ENCODE measurements around the gene ZNF831. TPM values are rescaled to one million over a fixed set of nuclear protein-coding genes. Genes with fewer than 3 reads are reported as not detected.

The ZNF831 gene
- total RNA-seq, 1 experiment from 2014 or later, result 0.04 TPM

GRCh38 chr20:59182401-59183044 is 18.9 kb downstream of the ZNF831 start:
- ChIA-PET POLR2A (no interaction called here), CTCF (interaction anchor here (0.7 to 0.9 kb wide), 2 partner anchors 22 to 25 kb away, joined by 3 to 5 read pairs; no protein-coding TSS in a partner anchor)
- peaks cover 2% of the 10 kb centered on the region for H3K27me3 Mint-ChIP-seq (ENCODE audit: low read depth)
- TF ChIP-seq MYBL2 (CRISPR knock-in tag; IDR thresholded peaks at IDR 0.05) (no peak), GABPB1 (CRISPR knock-in tag; IDR thresholded peaks at IDR 0.05) (no peak), ZNF281 (CRISPR knock-in tag; IDR thresholded peaks at IDR 0.05) (no peak), E2F5 (CRISPR knock-in tag; IDR thresholded peaks at IDR 0.05) (no peak)
- ATAC-seq (no peak), DNase-seq (ENCODE audit: low spot score) (no peak)
- H3K4me1 Mint-ChIP-seq, result no peaks in the 10 kb centered on the region
- H3K36me3 Mint-ChIP-seq, result no peaks in the 10 kb centered on the region
- H3K27ac Mint-ChIP-seq, result no peak overlapping the region
- peaks cover 8% of the 10 kb centered on the region for H3K9me3 Mint-ChIP-seq
- no peak overlapping the region for H3K4me3 Mint-ChIP-seq

GRCh38 chr20:59183751-59184150 is 20.1 kb downstream of the ZNF831 start:
- H3K27me3 Mint-ChIP-seq (ENCODE audit: low read depth), result peaks cover 2% of the 10 kb centered on the region; the same call in 1 of the 2 replicates
- no peaks in the 10 kb centered on the region for H3K36me3 Mint-ChIP-seq
- ATAC-seq, result no peak
- H3K4me1 Mint-ChIP-seq, result no peaks in the 10 kb centered on the region
- DNase-seq (ENCODE audit: low spot score), result no peak
- no peak overlapping the region for H3K4me3 Mint-ChIP-seq
- CTCF ChIA-PET, result no interaction called here
- TF ChIP-seq CTCF (IDR thresholded peaks at IDR 0.05) (no peak), ZNF425 (CRISPR knock-in tag; conservative IDR thresholded peaks at IDR 0.05) (no peak)
- TF ChIP-seq, protein P1, sequence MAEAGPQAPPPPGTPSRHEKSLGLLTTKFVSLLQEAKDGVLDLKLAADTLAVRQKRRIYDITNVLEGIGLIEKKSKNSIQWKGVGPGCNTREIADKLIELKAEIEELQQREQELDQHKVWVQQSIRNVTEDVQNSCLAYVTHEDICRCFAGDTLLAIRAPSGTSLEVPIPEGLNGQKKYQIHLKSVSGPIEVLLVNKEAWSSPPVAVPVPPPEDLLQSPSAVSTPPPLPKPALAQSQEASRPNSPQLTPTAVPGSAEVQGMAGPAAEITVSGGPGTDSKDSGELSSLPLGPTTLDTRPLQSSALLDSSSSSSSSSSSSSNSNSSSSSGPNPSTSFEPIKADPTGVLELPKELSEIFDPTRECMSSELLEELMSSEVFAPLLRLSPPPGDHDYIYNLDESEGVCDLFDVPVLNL (CRISPR knock-in tag; IDR thresholded peaks at IDR 0.05; ENCODE audit: borderline replicate concordance, low read depth), result no peak
- peaks cover 8% of the 10 kb centered on the region for H3K9me3 Mint-ChIP-seq
- POLR2A ChIA-PET, result no interaction called here
- H3K27ac Mint-ChIP-seq, result no peak overlapping the region

DNA sequence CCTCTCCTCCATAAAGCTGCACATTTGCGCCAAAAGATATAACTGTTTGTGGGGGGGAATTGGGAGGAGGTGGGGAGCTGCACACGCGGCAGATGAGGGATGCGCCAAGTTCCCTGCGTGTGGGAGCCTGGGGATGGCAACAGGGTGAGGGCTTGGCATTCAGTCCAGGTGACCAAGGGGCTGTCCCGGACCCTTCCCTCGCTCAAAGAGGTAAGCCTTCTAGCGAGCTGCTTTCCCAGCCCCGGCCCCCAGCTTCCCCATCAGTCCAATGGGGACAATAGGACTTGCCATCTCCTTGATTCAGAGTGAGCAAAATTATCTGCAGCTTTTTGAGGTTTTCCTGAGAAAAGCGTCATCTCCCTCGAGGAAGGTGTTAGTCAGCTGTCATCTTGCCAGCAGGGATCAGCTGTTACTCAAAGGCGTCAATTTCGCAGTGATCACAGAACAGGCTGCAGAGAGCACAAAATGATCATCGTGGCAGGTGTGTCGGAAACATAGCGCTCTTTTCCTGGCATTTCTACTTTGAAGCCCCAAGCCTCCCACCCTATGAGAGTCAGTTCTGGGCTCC is 21.3 kb downstream of the ZNF831 start:
- Mint-ChIP-seq H3K27ac (no peak overlapping the region), H3K4me1 (no peaks in the 10 kb centered on the region), H3K4me3 (no peak overlapping the region), H3K27me3 (ENCODE audit: low read depth) (peaks cover 2% of the 10 kb centered on the region; the same call in 1 of the 2 replicates), H3K9me3 (peaks cover 8% of the 10 kb centered on the region), H3K36me3 (no peaks in the 10 kb centered on the region)
- ChIA-PET CTCF (interaction anchor here (1.2 to 1.9 kb wide), 2 partner anchors 23 to 311 kb away, joined by 6 read pairs; no protein-coding TSS in a partner anchor), POLR2A (no interaction called here)
- DNase-seq (ENCODE audit: low spot score) (no peak), ATAC-seq (no peak)
- TF ChIP-seq TEAD1 (CRISPR knock-in tag; IDR thresholded peaks at IDR 0.05) (no peak), KAT7 (CRISPR knock-in tag; IDR thresholded peaks at IDR 0.05; ENCODE audit: borderline replicate concordance) (no peak), ATF6 (CRISPR knock-in tag; IDR thresholded peaks at IDR 0.05) (no peak), USF2 (CRISPR knock-in tag; IDR thresholded peaks at IDR 0.05) (no peak), MLX (CRISPR knock-in tag; IDR thresholded peaks at IDR 0.05) (no peak), ZNF121 (CRISPR knock-in tag; IDR thresholded peaks at IDR 0.05) (no peak), ZNF138 (CRISPR knock-in tag; conservative IDR thresholded peaks at IDR 0.05) (no peak), MXD4 (CRISPR knock-in tag; IDR thresholded peaks at IDR 0.05; ENCODE audit: borderline replicate concordance) (no peak)

Measured in WTC11 (cell line).